MM.1S (cell line): ENCODE data around the gene PIGS.
"Not testable (repeated sequence)": the region's sequence is repeated elsewhere in the genome, so short reads cannot be mapped to it uniquely, and the experiment has no call there.

Experiments
- DNase-seq: peaks from one replicate; pipeline ENCODE4 v3.0.0-alpha.2; 2015
- H2AFZ ChIP-seq: fragments of 300-600 bp; sonication (generic); 2 replicates; pipeline ENCODE4 v1.6.0; 2016; ENCODE audit warnings: antibody characterized with exemption, low read length
- H3F3A ChIP-seq: fragments of 300-600 bp; sonication (generic); 2 replicates; pipeline ENCODE4 v1.6.1; 2016; ENCODE audit warnings: mild to moderate bottlenecking, antibody characterized with exemption, low read length, moderate library complexity, mixed read lengths; ENCODE audit not compliant: insufficient read depth
- H3K27ac ChIP-seq: fragments of 300-600 bp; sonication (generic); 2 replicates; pipeline ENCODE4 v1.5.1; 2016; ENCODE audit warnings: mild to moderate bottlenecking, low read length
- H3K27me3 ChIP-seq: fragments of 300-600 bp; sonication (generic); replicated peaks from 2 replicates; pipeline ENCODE4 v1.6.0; 2016; ENCODE audit warnings: low read length; ENCODE audit not compliant: insufficient read depth
- H3K36me3 ChIP-seq: fragments of 300-600 bp; sonication (generic); replicated peaks from 2 replicates; pipeline ENCODE4 v1.6.1; 2016; ENCODE audit warnings: mild to moderate bottlenecking, low read length, mixed read lengths; ENCODE audit not compliant: insufficient read depth
- H3K4me1 ChIP-seq: fragments of 300-600 bp; sonication (generic); 2 replicates; pipeline ENCODE4 v1.6.1; 2016; ENCODE audit warnings: low read length, mixed read lengths
- H3K4me2 ChIP-seq: fragments of 300-600 bp; sonication (generic); 2 replicates; pipeline ENCODE4 v1.6.0; 2016; ENCODE audit warnings: low read depth, low read length
- H3K4me3 ChIP-seq: fragments of 300-600 bp; sonication (generic); 2 replicates; pipeline ENCODE4 v1.5.1; 2016; ENCODE audit warnings: low read length, mixed read lengths
- H3K79me2 ChIP-seq: fragments of 300-600 bp; sonication (generic); 2 replicates; pipeline ENCODE4 v1.6.1; 2016; ENCODE audit warnings: mixed run types, low read length, mixed read lengths
- H3K9ac ChIP-seq: fragments of 300-600 bp; sonication (generic); 2 replicates; pipeline ENCODE4 v1.6.1; 2016; ENCODE audit warnings: low read length, mixed read lengths
- H3K9me2 ChIP-seq: fragments of 300-600 bp; sonication (generic); replicated peaks from 2 replicates; pipeline ENCODE4 v1.6.1; 2016; ENCODE audit warnings: mild to moderate bottlenecking, low read length, mixed read lengths; ENCODE audit not compliant: insufficient read depth
- H3K9me3 ChIP-seq: fragments of 300-600 bp; sonication (generic); replicated peaks from 2 replicates; pipeline ENCODE4 v1.6.1; 2016; ENCODE audit warnings: mild to moderate bottlenecking, low read length, mixed read lengths; ENCODE audit not compliant: insufficient read depth
- H4K20me1 ChIP-seq: fragments of 300-600 bp; sonication (generic); 2 replicates; pipeline ENCODE4 v1.6.1; 2016; ENCODE audit warnings: mild to moderate bottlenecking, low read length, moderate library complexity, mixed read lengths; ENCODE audit not compliant: insufficient read depth
- EZH2 ChIP-seq: fragments of 300-600 bp; sonication (generic); optimal IDR thresholded peaks from 2 replicates; pipeline ENCODE3; 2017; ENCODE audit warnings: low read depth, mild to moderate bottlenecking, antibody characterized with exemption, low read length, mixed read lengths
- EZH2phosphoT487 ChIP-seq: fragments of 300-600 bp; sonication (generic); IDR thresholded peaks from 2 replicates; pipeline ENCODE4 v1.6.1; 2018; ENCODE audit warnings: antibody characterized with exemption, low read length
- TF ChIP-seq, protein P1 (sequence below): fragments of 300-600 bp; sonication (generic); IDR thresholded peaks from 2 replicates; pipeline ENCODE4 v1.5.1; 2016; ENCODE audit warnings: antibody characterized with exemption, low read length, mixed read lengths

PIGS gene

DNA sequence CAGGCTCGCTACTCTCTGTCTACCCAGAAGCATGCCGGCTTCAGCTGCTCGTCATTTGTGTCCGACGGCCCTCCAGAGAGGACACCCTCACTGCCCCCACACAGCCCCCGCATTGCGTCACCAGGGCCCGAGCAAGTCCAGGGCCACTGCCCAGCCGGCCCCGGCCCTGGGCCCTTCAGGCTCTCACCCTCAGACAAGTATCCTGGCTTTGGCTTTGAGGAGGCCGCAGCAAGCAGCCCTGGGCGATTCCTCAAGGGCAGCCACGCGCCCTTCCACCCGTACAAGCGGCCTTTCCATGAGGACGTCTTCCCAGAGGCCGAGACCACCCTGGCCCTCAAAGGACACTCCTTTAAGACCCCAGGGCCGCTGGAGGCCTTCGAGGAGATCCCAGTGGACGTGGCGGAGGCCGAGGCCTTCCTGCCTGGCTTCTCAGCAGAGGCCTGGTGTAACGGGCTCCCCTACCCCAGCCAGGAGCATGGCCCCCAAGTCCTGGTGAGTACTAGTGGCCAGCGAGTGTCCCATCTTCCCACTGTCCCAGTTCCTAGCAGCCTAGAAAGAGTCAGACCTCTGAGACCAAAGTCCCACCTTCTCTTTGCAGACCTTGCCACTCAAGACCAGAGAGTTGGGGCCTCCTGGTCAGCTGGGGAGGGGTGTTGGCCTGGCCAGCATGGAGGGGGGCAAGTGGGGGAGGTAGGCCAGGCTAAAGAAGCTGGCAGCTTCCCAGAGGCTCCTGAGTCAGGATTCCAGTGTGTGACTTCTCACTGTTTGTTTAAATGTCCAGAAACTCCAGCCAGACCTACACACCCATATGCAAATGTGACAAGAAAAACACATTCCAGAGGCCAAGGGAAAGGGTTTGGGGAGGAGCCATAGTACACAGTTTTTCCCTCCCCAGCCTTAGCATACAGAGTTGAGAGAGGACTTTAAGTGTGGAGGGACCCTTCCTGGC lies 46.6 kb downstream of the PIGS start:
- Histone ChIP-seq H4K20me1 (0 out of 2 replicates have a peak, but pooled peaks cover 2% of the 10 kb centered on the region), H3K9me2 (no peaks in the 10 kb centered on the region), H3F3A (no peaks in the 10 kb centered on the region), H2AFZ (no peak overlapping the region), H3K9me3 (no peaks in the 10 kb centered on the region), H3K4me3 (no peak overlapping the region), H3K4me2 (no peak overlapping the region), H3K79me2 (no peaks in the 10 kb centered on the region), H3K36me3 (no peaks in the 10 kb centered on the region), H3K27ac (no peak overlapping the region), H3K27me3 (peaks cover 95% of the 10 kb centered on the region), H3K4me1 (no peaks in the 10 kb centered on the region), H3K9ac (no peak overlapping the region)
- no peak for DNase-seq
- TF ChIP-seq, protein P1, sequence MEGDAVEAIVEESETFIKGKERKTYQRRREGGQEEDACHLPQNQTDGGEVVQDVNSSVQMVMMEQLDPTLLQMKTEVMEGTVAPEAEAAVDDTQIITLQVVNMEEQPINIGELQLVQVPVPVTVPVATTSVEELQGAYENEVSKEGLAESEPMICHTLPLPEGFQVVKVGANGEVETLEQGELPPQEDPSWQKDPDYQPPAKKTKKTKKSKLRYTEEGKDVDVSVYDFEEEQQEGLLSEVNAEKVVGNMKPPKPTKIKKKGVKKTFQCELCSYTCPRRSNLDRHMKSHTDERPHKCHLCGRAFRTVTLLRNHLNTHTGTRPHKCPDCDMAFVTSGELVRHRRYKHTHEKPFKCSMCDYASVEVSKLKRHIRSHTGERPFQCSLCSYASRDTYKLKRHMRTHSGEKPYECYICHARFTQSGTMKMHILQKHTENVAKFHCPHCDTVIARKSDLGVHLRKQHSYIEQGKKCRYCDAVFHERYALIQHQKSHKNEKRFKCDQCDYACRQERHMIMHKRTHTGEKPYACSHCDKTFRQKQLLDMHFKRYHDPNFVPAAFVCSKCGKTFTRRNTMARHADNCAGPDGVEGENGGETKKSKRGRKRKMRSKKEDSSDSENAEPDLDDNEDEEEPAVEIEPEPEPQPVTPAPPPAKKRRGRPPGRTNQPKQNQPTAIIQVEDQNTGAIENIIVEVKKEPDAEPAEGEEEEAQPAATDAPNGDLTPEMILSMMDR = no peak
- TF ChIP-seq EZH2phosphoT487 = no peak
- TF ChIP-seq EZH2 = no peak

GRCh38 chr17:28523876-28524275 lies 47.4 kb downstream of the PIGS start:
- no peaks in the 10 kb centered on the region for H3K9me3 ChIP-seq
- no peaks in the 10 kb centered on the region for H3F3A ChIP-seq
- H3K9me2 ChIP-seq = no peaks in the 10 kb centered on the region
- H3K36me3 ChIP-seq = no peaks in the 10 kb centered on the region
- peaks cover 1% of the 10 kb centered on the region for H3K4me1 ChIP-seq
- peaks cover 93% of the 10 kb centered on the region for H3K27me3 ChIP-seq
- no peak overlapping the region for H3K27ac ChIP-seq
- 0 out of 2 replicates have a peak, but pooled peaks cover 2% of the 10 kb centered on the region for H4K20me1 ChIP-seq
- DNase-seq = no peak
- no peaks in the 10 kb centered on the region for H3K79me2 ChIP-seq
- no peak for TF ChIP-seq EZH2phosphoT487
- TF ChIP-seq, protein P1 = no peak
- TF ChIP-seq EZH2 = no peak
- no peak overlapping the region for H2AFZ ChIP-seq
- H3K4me3 ChIP-seq = no peak overlapping the region
- H3K4me2 ChIP-seq = no peak overlapping the region
- no peak overlapping the region for H3K9ac ChIP-seq

DNA sequence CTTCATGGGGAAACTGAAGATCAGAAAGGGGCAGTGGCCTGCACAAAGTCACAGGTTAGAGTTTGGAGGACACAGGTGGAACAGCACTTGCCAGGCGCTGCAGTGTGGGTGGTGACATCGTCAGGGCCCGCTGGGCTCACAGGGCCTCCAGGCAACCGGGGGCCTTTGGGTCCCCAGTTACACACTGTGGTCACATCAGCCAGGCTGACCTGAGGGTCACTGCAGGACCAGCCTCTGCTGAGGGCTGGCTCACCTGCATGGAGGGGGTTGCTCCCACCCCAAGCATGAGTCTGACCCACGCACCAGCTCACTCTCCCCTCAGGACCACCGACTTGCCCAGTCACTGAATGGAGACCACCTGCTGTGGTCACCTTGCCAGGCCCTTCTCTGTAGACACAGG lies 48.1 kb downstream of the PIGS start:
- Histone ChIP-seq H4K20me1 (0 out of 2 replicates have a peak, but pooled peaks cover 2% of the 10 kb centered on the region), H3K79me2 (no peaks in the 10 kb centered on the region), H3K27me3 (peaks cover 87% of the 10 kb centered on the region), H3K36me3 (no peaks in the 10 kb centered on the region), H3K4me1 (peaks cover 8% of the 10 kb centered on the region), H3K4me3 (no peak overlapping the region), H3K4me2 (no peak overlapping the region), H2AFZ (no peak overlapping the region), H3F3A (no peaks in the 10 kb centered on the region), H3K9ac (no peak overlapping the region), H3K9me3 (no peaks in the 10 kb centered on the region), H3K9me2 (no peaks in the 10 kb centered on the region), H3K27ac (no peak overlapping the region)
- TF ChIP-seq, protein P1 = no peak
- TF ChIP-seq EZH2 (no peak), EZH2phosphoT487 (no peak)
- DNase-seq = no peak

GRCh38 chr17:28522281-28522680 lies 49.0 kb downstream of the PIGS start:
- not testable (repeated sequence) for H3K9me2 ChIP-seq, H3K79me2 ChIP-seq, H3K9me3 ChIP-seq, H3K27ac ChIP-seq, H3K4me2 ChIP-seq, H3K4me3 ChIP-seq, H2AFZ ChIP-seq, DNase-seq, H3K9ac ChIP-seq, H3F3A ChIP-seq, H3K36me3 ChIP-seq, H4K20me1 ChIP-seq, H3K4me1 ChIP-seq
- H3K27me3 ChIP-seq = peaks cover 80% of the 10 kb centered on the region
